ENCODE measurements around the gene SLC12A4. TPM values are rescaled to one million over a fixed set of nuclear protein-coding genes. Genes with fewer than 3 reads are reported as not detected.

The SLC12A4 gene
- total RNA-seq, 1 donor from 2014 or later, result 8.8 TPM

GRCh38 chr16:67962135-67962534 is 6.3 kb downstream of the SLC12A4 start:
- DNase-seq (ENCODE audit: low spot score), result no peak
- no peaks in the 10 kb centered on the region for H3K9me3 ChIP-seq (ENCODE audit: low read depth)
- no peak for TF ChIP-seq EZH2 (IDR thresholded peaks at IDR 0.05)
- TF ChIP-seq EZH2phosphoT487 (IDR thresholded peaks at IDR 0.05), result no peak
- TF ChIP-seq CTCF (IDR thresholded peaks at IDR 0.05), result no peak
- no peak overlapping the region for H2AFZ ChIP-seq (replicated peaks)
- H3K4me1 ChIP-seq, result peaks cover 14% of the 10 kb centered on the region
- no peak overlapping the region for H3K4me2 ChIP-seq
- H3K79me2 ChIP-seq (ENCODE audit: low read depth), result no peaks in the 10 kb centered on the region
- Mint-ChIP-seq H3K27me3 (ENCODE audit: insufficient read depth, low read depth) (peaks cover 3% of the 10 kb centered on the region), H3K4me1 (peaks cover 4% of the 10 kb centered on the region), H3K4me3 (peak overlapping the region; percentile 18), H3K36me3 (no peaks in the 10 kb centered on the region), H3K27ac (no peak overlapping the region), H3K9me3 (no peaks in the 10 kb centered on the region)
- H3F3A ChIP-seq (ENCODE audit: low read depth), result peaks cover 4% of the 10 kb centered on the region
- no peak overlapping the region for H3K9ac ChIP-seq
- no peaks in the 10 kb centered on the region for H3K36me3 ChIP-seq
- peaks cover under 1% of the 10 kb centered on the region for H3K27me3 ChIP-seq
- no peak overlapping the region for H3K27ac ChIP-seq
- H3K4me3 ChIP-seq, result no peak overlapping the region
- peaks cover 5% of the 10 kb centered on the region for H4K20me1 ChIP-seq (ENCODE audit: low read depth)

- H3K4me2 ChIP-seq, result no peak overlapping the region
- no peaks in the 10 kb centered on the region for H3K27me3 Mint-ChIP-seq (ENCODE audit: insufficient read depth, low read depth)
- no peak overlapping the region for H3K27ac ChIP-seq
- H3K27ac Mint-ChIP-seq, result no peak overlapping the region
- no peaks in the 10 kb centered on the region for H3K9me3 Mint-ChIP-seq
- H4K20me1 ChIP-seq (ENCODE audit: low read depth), result no peaks in the 10 kb centered on the region
- no peak overlapping the region for H3K4me3 ChIP-seq
- DNase-seq (ENCODE audit: low spot score), result no peak
- peaks cover 10% of the 10 kb centered on the region for H3K4me1 ChIP-seq
- no peaks in the 10 kb centered on the region for H3K36me3 Mint-ChIP-seq
- no peaks in the 10 kb centered on the region for H3K36me3 ChIP-seq
- H3K9ac ChIP-seq, result no peak overlapping the region
- H3F3A ChIP-seq (ENCODE audit: low read depth), result no peaks in the 10 kb centered on the region
- no peak overlapping the region for H2AFZ ChIP-seq (replicated peaks)
- H3K79me2 ChIP-seq (ENCODE audit: low read depth), result no peaks in the 10 kb centered on the region
- H3K4me3 Mint-ChIP-seq, result no peak overlapping the region
- TF ChIP-seq EZH2phosphoT487 (IDR thresholded peaks at IDR 0.05) (no peak), EZH2 (IDR thresholded peaks at IDR 0.05) (no peak), CTCF (IDR thresholded peaks at IDR 0.05) (no peak)
- no peaks in the 10 kb centered on the region for H3K27me3 ChIP-seq
- no peaks in the 10 kb centered on the region for H3K9me3 ChIP-seq (ENCODE audit: low read depth)
- H3K4me1 Mint-ChIP-seq, result peaks cover 2% of the 10 kb centered on the region
These were observed 6.9 kb downstream of the SLC12A4 start for GRCh38 chr16:67961551-67961957.

GRCh38 chr16:67959536-67960329 is 8.7 kb downstream of the SLC12A4 start:
- Mint-ChIP-seq H3K4me3 (no peak overlapping the region), H3K36me3 (no peaks in the 10 kb centered on the region), H3K27ac (peak overlapping the region; percentile 34), H3K27me3 (ENCODE audit: insufficient read depth, low read depth) (no peaks in the 10 kb centered on the region), H3K9me3 (no peaks in the 10 kb centered on the region), H3K4me1 (peaks cover under 1% of the 10 kb centered on the region)
- no peak for TF ChIP-seq CTCF (IDR thresholded peaks at IDR 0.05)
- TF ChIP-seq EZH2 (IDR thresholded peaks at IDR 0.05), result no peak
- no peak for TF ChIP-seq EZH2phosphoT487 (IDR thresholded peaks at IDR 0.05)
- no peak overlapping the region for H2AFZ ChIP-seq (replicated peaks)
- no peaks in the 10 kb centered on the region for H3K27me3 ChIP-seq
- H4K20me1 ChIP-seq (ENCODE audit: low read depth), result no peaks in the 10 kb centered on the region
- no peaks in the 10 kb centered on the region for H3K79me2 ChIP-seq (ENCODE audit: low read depth)
- H3F3A ChIP-seq (ENCODE audit: low read depth), result no peaks in the 10 kb centered on the region
- H3K4me2 ChIP-seq, result no peak overlapping the region
- no peaks in the 10 kb centered on the region for H3K4me1 ChIP-seq
- DNase-seq (ENCODE audit: low spot score), result no peak
- H3K9ac ChIP-seq, result no peak overlapping the region
- H3K27ac ChIP-seq, result no peak overlapping the region
- no peak overlapping the region for H3K4me3 ChIP-seq
- no peaks in the 10 kb centered on the region for H3K36me3 ChIP-seq
- H3K9me3 ChIP-seq (ENCODE audit: low read depth), result no peaks in the 10 kb centered on the region

Measured in neural progenitor cell (in vitro differentiated cells).